Stomach smooth muscle (tissue), 2 donors: Measurements from ENCODE around the gene APOL2.
"Not testable (repeated sequence)": the region's sequence is repeated elsewhere in the genome, so short reads cannot be mapped to it uniquely, and the experiment has no call there.

Experiments
- H3K27ac ChIP-seq: one replicate; pipeline ENCODE4 v1.7.0; 2013; ENCODE audit warnings: mild to moderate bottlenecking, low read length, inconsistent platforms
- H3K27me3 ChIP-seq, 2 donors: one replicate each; pipeline ENCODE4 v1.7.0; 2013; ENCODE audit warnings: low read length in 2 of 2; ENCODE audit not compliant: insufficient read depth in 2 of 2, control insufficient read depth in 1 of 2
- H3K36me3 ChIP-seq, 2 donors: one replicate each; pipeline ENCODE4 v1.7.0; 2013; ENCODE audit warnings: low read length in 2 of 2; ENCODE audit not compliant: control insufficient read depth in 2 of 2, insufficient read depth in 2 of 2
- H3K4me1 ChIP-seq: one replicate; pipeline ENCODE4 v1.7.0; 2013; ENCODE audit warnings: low read length; ENCODE audit not compliant: control insufficient read depth, insufficient read depth
- H3K4me3 ChIP-seq, 2 donors: one replicate each; pipeline ENCODE4 v1.7.0; 2013; ENCODE audit warnings: low read length in 2 of 2
- H3K9ac ChIP-seq, 2 donors: one replicate each; pipeline ENCODE4 v1.7.0; 2013; ENCODE audit warnings: low read length in 2 of 2, mild to moderate bottlenecking in 1 of 2
- H3K9me3 ChIP-seq, 2 donors: one replicate each; pipeline ENCODE4 v1.7.0; 2013; ENCODE audit warnings: low read length in 2 of 2; ENCODE audit not compliant: control insufficient read depth in 2 of 2
- donor health status: healthy.
- donor health status: Pancreatic carcinoma.

APOL2 gene

DNA sequence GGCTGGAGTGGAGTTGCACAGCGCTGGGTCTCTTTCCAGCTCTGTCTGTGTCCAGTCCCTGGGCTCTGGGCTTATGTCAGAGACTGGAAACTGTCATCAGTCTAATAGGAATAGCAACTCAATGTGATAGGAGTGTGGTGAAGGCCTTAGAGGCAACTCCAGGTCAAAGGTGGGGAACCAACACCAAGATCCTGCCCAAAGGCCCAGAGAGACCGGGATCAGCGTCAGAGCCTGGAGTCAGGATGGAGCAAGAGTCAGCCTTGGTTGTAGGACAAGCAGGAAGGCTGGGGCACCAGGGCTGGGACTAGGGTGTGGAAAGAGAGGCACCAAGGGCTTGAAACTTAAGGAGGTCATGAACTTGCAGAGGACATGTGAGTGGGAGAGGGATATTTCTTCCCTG, 23.0 kb upstream of the APOL2 start:
- H3K9ac ChIP-seq, H3K9me3 ChIP-seq, H3K27ac ChIP-seq, H3K4me3 ChIP-seq, H3K27me3 ChIP-seq: not testable (repeated sequence)
- H3K36me3 ChIP-seq: peaks cover 21 to 22% of the 10 kb centered on the region in 2 donors
- peaks cover 16% of the 10 kb centered on the region for H3K4me1 ChIP-seq

DNA sequence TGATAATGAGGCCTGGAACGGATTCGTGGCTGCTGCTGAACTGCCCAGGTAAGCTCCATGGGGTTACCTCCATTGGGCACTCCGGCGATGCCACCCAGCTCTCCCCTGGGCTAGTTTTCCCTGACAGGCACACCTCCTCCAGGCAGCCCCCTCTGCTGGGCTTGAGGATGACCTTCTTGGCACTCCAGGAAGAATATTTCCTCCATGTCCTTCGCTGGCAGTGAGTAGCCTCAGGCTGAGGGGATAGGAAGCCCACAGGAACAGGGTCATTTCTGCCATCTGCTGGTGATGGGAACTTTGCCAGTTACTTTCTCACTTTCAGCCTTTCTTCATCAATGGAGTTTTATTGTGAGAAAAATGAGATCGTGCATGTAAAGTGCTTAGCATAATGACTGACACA, 22.3 kb upstream of the APOL2 start:
- Histone ChIP-seq H3K4me1 (peaks cover 16% of the 10 kb centered on the region), H3K36me3 (peaks cover 21 to 22% of the 10 kb centered on the region in 2 donors)
- not testable (repeated sequence) for H3K9ac ChIP-seq, H3K4me3 ChIP-seq, H3K9me3 ChIP-seq, H3K27me3 ChIP-seq, H3K27ac ChIP-seq

DNA sequence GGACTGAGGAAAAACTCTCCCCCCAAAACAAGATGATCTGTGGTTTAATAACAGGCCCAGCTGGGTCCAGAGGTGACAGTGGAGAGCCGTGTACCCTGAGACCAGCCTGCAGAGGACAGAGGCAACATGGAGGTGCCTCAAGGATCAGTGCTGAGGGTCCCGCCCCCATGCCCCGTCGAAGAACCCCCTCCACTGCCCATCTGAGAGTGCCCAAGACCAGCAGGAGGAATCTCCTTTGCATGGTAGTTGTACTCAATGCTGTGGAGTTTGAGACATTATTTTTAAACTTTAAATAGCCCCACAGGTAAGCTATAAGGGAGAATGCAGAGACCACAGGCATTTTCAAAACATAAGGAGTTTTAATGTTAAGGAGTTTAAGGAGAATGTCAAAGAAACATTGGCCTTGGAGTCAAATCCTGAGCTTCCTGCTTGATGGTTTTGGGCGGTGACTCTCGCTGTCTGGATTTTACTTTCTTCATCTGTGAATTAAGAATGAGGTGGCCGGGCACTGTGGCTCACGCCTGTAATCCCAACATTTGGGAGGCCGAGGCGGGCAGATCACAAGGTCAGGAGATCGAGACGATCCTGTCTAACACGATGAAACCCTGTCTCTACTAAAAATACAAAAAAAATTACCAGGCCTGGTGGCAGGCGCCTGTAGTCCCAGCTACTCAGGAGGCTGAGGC, 20.4 kb upstream of the APOL2 start:
- Histone ChIP-seq H3K9ac (peak overlapping the region in 1 of 2 donors; percentile 5), H3K9me3 (no peaks in the 10 kb centered on the region), H3K4me3 (peak overlapping the region in 1 of 2 donors; percentile 15), H3K4me1 (peaks cover 23% of the 10 kb centered on the region), H3K27ac (peak overlapping the region; percentile 31), H3K36me3 (peaks cover 12% of the 10 kb centered on the region in 2 donors), H3K27me3 (no peaks in the 10 kb centered on the region)

DNA sequence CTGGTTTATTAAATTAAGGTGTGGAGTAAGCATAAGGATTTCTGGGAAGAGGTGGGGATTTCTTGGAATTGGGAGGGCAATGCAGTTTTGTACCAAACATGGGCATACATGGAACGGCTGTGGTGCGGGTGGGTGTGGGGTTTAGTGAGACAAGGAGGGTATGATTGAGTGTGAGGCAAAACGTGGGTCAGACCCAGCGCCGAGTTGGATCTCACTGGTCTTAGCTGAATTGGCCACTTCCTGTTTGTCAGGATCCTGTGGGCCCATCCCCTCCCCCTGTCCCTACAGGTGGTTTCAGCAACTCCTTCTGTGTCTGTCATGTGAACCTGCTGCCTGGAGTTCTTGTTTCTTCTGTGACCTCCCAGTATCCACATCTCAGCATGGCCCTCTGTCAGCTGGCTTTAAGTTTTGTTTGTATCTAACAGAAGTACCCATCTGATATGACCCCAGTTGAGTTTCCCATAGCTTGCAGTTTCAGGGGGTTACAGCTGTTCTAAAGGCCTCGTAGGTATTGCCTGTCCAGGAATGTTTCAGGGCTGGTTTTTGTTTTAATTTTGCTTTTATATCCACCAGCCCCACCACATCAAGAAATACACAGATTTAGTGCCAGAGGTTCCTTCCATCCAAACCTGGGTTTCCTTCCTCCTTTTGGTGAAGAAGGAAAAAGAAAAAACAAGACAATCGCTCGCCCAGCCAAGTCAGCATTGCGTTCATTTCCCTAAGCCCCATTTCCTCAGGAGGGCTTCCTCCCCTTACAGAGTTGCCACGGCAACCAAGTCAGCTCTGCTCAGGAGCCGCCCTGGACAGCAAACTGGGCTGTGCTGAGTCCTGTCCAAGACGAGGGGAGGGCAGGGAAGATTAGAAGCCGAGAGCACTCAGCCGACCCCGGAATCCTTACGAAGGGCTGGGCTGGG, 19.6 kb upstream of the APOL2 start:
- no peaks in the 10 kb centered on the region for H3K27me3 ChIP-seq
- peaks cover 10 to 12% of the 10 kb centered on the region in 2 donors for H3K36me3 ChIP-seq
- peak overlapping the region in 1 of 2 donors; percentile 5 for H3K9ac ChIP-seq
- H3K9me3 ChIP-seq: no peaks in the 10 kb centered on the region
- peaks cover 30% of the 10 kb centered on the region for H3K4me1 ChIP-seq
- H3K27ac ChIP-seq: peak overlapping the region; percentile 31
- H3K4me3 ChIP-seq: peak overlapping the region in 1 of 2 donors; percentile 15

DNA sequence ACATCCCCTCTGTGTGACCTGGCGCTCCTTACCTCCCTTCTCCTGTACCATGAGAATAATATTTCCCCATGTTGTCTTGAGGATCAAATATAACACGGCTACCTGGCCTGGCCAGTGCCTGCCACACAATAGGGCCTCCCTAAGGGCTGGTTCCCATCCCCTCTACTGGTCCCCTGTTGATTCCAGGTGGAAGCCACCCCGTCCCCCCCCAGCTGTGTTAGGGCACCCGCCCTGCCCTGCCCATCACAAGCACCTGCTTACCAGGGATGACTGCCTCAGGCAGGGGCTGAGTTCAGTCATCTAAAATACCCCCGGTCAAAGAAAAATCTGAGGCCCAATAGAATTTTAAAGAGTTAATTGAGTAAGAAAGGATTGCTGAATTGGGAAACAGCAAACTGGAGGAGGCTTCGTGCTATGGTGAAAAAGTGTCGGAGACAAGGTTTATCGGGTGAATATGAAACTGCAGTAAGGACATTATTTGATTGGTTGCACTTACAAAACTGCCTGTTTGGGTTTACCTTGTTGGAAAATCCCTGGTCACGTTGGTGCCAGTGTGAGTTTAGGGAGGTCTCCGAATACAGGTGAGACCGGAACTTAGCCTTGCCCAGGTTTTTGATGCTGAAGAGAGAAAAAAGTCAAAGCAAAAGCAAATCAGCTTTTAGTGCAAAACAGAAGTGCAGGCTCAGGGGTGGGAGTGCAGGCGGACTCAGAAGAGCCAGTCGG, 18.8 kb upstream of the APOL2 start:
- Histone ChIP-seq H3K9ac (no peak overlapping the region), H3K27me3 (no peaks in the 10 kb centered on the region), H3K4me3 (peak overlapping the region in 1 of 2 donors; percentile 3), H3K36me3 (peaks cover 7 to 12% of the 10 kb centered on the region in 2 donors), H3K27ac (peak overlapping the region; percentile 31), H3K9me3 (no peaks in the 10 kb centered on the region), H3K4me1 (peaks cover 38% of the 10 kb centered on the region)

DNA sequence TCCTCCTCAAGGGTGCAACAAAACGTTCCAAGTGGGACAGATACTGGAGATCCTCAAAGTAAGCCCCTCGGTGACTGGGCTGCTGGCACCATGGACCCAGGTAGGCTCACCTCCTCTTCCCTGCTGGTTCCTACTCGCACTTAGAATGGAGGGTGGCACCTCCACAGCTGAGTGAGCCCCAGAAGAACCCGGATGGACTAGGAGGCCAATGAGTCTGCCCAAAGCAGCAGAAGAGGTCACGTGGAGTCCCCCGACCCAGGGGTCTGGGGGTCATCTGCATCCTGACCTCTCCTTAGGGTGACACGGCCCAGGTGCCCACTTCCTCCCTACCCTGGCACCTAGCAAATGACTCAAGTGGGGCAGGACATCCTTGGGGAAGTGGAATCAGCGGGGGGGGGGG, 18.0 kb upstream of the APOL2 start:
- Histone ChIP-seq H3K27me3 (no peaks in the 10 kb centered on the region), H3K27ac (no peak overlapping the region), H3K9me3 (no peaks in the 10 kb centered on the region), H3K4me1 (peaks cover 45% of the 10 kb centered on the region), H3K9ac (no peak overlapping the region), H3K36me3 (peaks cover 7 to 9% of the 10 kb centered on the region in 2 donors), H3K4me3 (no peak overlapping the region)

DNA sequence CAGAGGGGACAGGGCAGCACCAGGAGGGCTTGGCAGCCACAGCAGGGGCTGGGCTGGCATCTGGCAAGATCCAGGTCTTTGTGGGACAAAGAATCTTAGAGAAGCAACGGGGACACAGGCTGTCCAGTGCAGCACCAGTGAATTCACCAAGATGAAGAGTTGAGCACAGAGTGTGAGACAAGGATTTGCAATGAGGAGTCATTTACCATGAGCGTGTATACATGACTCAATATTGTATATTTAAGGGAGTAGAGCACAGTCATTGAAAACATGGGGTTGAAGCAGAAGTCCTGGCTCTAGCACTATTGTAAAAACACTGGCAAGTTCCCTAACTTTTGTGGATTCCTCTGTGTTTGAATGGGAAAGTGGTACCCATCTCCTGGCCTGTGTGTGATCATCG, 17.2 kb upstream of the APOL2 start:
- no peak overlapping the region for H3K4me3 ChIP-seq
- H3K4me1 ChIP-seq: peaks cover 45% of the 10 kb centered on the region
- H3K9ac ChIP-seq: no peak overlapping the region
- H3K27me3 ChIP-seq: no peaks in the 10 kb centered on the region
- H3K36me3 ChIP-seq: peaks cover 3 to 9% of the 10 kb centered on the region in 2 donors
- H3K9me3 ChIP-seq: no peaks in the 10 kb centered on the region
- H3K27ac ChIP-seq: no peak overlapping the region

DNA sequence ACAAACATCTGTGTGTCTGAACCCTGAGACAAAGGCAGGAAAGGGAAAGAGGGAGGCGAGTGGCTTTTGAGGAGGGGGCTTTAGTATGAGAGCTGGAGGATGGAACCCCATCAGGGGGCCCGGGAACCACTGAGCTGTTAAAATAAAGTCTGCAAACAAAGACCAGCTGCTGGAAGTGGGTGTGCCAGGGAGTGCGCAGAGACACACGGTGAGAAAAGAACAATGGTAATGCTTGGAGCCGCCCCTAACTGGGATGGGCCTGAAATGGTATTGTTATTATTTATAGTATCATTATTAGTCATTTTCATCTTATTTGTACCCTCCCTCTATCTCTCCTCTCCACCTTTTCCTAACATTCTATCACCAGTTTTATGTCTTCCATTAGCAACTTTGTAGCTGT, 16.2 kb upstream of the APOL2 start:
- H3K36me3 ChIP-seq, H3K9me3 ChIP-seq, H3K27me3 ChIP-seq: not testable (repeated sequence)
- peak overlapping the region; percentile 64 for H3K27ac ChIP-seq
- peaks cover 45% of the 10 kb centered on the region for H3K4me1 ChIP-seq
- H3K4me3 ChIP-seq: peak overlapping the region; percentile 63 to 65
- H3K9ac ChIP-seq: peak overlapping the region in 1 of 2 donors; percentile 55

DNA sequence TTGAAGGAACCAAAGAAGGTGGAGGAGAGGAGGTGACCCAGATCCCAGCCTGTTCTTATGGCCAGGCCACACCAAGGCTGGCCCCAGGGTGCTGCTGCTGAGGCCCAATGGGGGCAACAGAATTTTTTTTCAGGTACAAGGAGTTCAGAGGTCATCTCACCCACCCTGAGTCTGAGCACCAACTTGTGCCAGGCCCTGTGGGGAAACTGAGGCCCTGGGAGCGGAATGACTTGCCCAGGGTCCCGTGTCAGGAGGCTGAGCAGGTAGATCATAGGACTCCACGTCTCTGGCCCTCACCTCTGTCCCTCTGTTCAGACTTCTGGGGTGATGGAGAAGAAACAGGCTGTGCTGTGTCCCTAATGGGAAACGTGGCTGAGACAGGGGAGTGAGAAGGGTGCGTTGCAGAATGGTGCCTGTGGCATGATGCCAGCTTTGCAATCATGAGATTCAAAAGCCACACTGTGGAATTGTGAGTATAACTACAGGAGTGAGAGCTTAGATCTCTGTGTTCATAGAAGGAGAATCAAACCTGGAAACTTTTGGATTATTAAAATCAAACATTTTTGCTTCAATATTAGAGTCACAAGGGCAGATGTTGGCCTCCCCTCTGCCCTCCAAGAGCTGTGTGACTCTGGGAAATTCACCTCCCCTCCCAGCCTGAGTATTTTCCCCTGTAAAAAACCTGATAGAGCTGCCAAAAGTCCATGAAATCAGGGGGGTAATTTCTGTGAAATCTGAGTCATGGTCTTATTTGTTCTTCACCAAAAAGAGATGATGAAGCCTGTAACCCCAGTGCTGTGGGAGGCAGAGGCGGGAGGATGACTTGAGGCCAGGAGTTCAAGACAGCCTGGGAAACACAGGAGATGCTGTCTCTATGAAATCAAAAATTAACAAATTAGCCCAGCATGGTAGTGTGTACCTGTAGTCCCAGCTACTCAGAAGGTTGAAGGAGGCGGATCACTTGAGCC, 14.5 kb upstream of the APOL2 start:
- peak overlapping the region; percentile 76 to 81 for H3K4me3 ChIP-seq
- peaks cover 37% of the 10 kb centered on the region for H3K4me1 ChIP-seq
- peak overlapping the region; percentile 65 to 84 for H3K9ac ChIP-seq
- peaks cover 0 to 4% of the 10 kb centered on the region in 2 donors for H3K36me3 ChIP-seq
- peak overlapping the region; percentile 84 for H3K27ac ChIP-seq
- H3K9me3 ChIP-seq: no peaks in the 10 kb centered on the region
- H3K27me3 ChIP-seq: no peaks in the 10 kb centered on the region
